AG08396 (cell line): Measurements from ENCODE around the gene BRD3.
A peak's percentile ranks its signal among the peaks of the same experiment; 100 is the strongest.

Source experiments
- DNase-seq: peaks from one replicate; pipeline ENCODE4 v3.0.0; 2012; ENCODE audit warnings: low spot score, mixed read lengths

BRD3 gene

GRCh38 chr9:134039386-134040175 is 28.2 kb downstream of the BRD3 start:
- no peak for DNase-seq

GRCh38 chr9:134037641-134038040 is 30.2 kb downstream of the BRD3 start:
- DNase-seq, result no peak

GRCh38 chr9:134036130-134036529 is 31.7 kb downstream of the BRD3 start:
- DNase-seq, result no peak

- DNase-seq, result no peak
These were observed 32.5 kb downstream of the BRD3 start for GRCh38 chr9:134035041-134036039.

GRCh38 chr9:134034215-134035040 is 33.4 kb downstream of the BRD3 start:
- DNase-seq, result no peak

GRCh38 chr9:134033516-134034214 is 34.2 kb downstream of the BRD3 start:
- DNase-seq, result no peak

- no peak for DNase-seq
These were observed 35.2 kb downstream of the BRD3 start for GRCh38 chr9:134032456-134033222.

GRCh38 chr9:134031783-134032182 is 36.0 kb downstream of the BRD3 start:
- DNase-seq, result no peak

GRCh38 chr9:134030821-134031470 is 36.9 kb downstream of the BRD3 start:
- no peak for DNase-seq

- DNase-seq, result no peak
These were observed 38.3 kb downstream of the BRD3 start for GRCh38 chr9:134029248-134030226.

GRCh38 chr9:134028575-134029247 is 39.1 kb downstream of the BRD3 start:
- DNase-seq, result no peak

GRCh38 chr9:134028076-134028475 is 39.8 kb downstream of the BRD3 start:
- DNase-seq, result no peak

GRCh38 chr9:134027561-134027960 is 40.3 kb downstream of the BRD3 start:
- no peak for DNase-seq

GRCh38 chr9:134026981-134027380 is 40.8 kb downstream of the BRD3 start:
- no peak for DNase-seq

GRCh38 chr9:134026581-134026980 is 41.2 kb downstream of the BRD3 start:
- DNase-seq, result no peak

- DNase-seq, result peak; percentile 69
These were observed 42.0 kb downstream of the BRD3 start for GRCh38 chr9:134025606-134026541.
